ENCODE measurements around the gene SEPTIN10.

- TF ChIP-seq TAF1 (IDR thresholded peaks at IDR 0.05; ENCODE audit: borderline replicate concordance, low read depth, low read length) (no peak), POLR2A (IDR thresholded peaks at IDR 0.05; ENCODE audit: low read depth, low read length) (no peak)
Measured at GRCh38 chr2:109631741-109632140, 18.0 kb upstream of the SEPTIN10 start.
